Liver (tissue), 3 donors: Measurements from ENCODE around the gene KCNK3.

ENCODE experiments used
- ATF3 ChIP-seq: IDR thresholded peaks from 2 replicates; pipeline ENCODE4 v1.6.1; 2016; ENCODE audit warnings: antibody characterized with exemption
- CTCF ChIP-seq: fragments of 150-350 bp; IDR thresholded peaks from 2 replicates; pipeline ENCODE4 v1.5.1; 2017; ENCODE audit warnings: improper control_type of control experiment, low read depth, low read length; ENCODE audit not compliant: missing input control
- FOXA1 ChIP-seq: IDR thresholded peaks from 2 replicates; pipeline ENCODE4 v1.6.1; 2016; ENCODE audit warnings: antibody characterized with exemption
- HNF4A ChIP-seq, 2 donors: conservative IDR thresholded peaks; 2 replicates each; pipeline ENCODE4 v1.6.1; 2016; ENCODE audit warnings: antibody characterized with exemption in 2 of 2, mild to moderate bottlenecking in 2 of 2
- MAX ChIP-seq: IDR thresholded peaks from 2 replicates; pipeline ENCODE4 v1.6.1; 2016; ENCODE audit warnings: antibody characterized with exemption
- TAF1 ChIP-seq: conservative IDR thresholded peaks from 2 replicates; pipeline ENCODE4 v1.6.1; 2016; ENCODE audit warnings: antibody characterized with exemption, mild to moderate bottlenecking
- YY1 ChIP-seq: IDR thresholded peaks from 2 replicates; pipeline ENCODE4 v1.6.1; 2016; ENCODE audit warnings: antibody characterized with exemption, mild to moderate bottlenecking
- donor health status: healthy.
- donor health status: healthy.

- TF ChIP-seq CTCF (no peak), HNF4A (conservative IDR thresholded peaks at IDR 0.05) (no peak), TAF1 (no peak), YY1 (no peak), ATF3 (no peak), FOXA1 (no peak), MAX (no peak)
Observed at GRCh38 chr2:26754539-26754938, 62.0 kb downstream of the KCNK3 start.
